Vagina (tissue), 2 donors: Measurements from ENCODE around the gene RPTOR.

Source experiments
- POLR2A ChIP-seq, 2 donors: fragments of 450-650 bp; IDR thresholded peaks; one replicate each; pipeline ENCODE4 v1.6.1; 2017; ENCODE audit warnings: antibody characterized with exemption in 2 of 2, mild to moderate bottlenecking in 2 of 2, moderate library complexity in 2 of 2
- POLR2AphosphoS5 ChIP-seq, 2 donors: sonication (generic); formaldehyde crosslinking; IDR thresholded peaks; one replicate each; pipeline ENCODE4 v1.9.0; 2017; ENCODE audit warnings: antibody characterized with exemption in 2 of 2, mild to moderate bottlenecking in 2 of 2, low read depth in 1 of 2; ENCODE audit not compliant: insufficient read depth in 1 of 2
- TF ChIP-seq, protein P1 (sequence below), 3 experiments: fragments of 450-650 bp in 2 of 3; fragments of 200-600 bp in 1 of 3; sonication (generic) in 1 of 3; IDR thresholded peaks; one replicate each; pipeline ENCODE4 v1.5.1; 2017 to 2019; ENCODE audit warnings: antibody characterized with exemption in 3 of 3, mild to moderate bottlenecking in 2 of 3, moderate library complexity in 2 of 3

DNA sequence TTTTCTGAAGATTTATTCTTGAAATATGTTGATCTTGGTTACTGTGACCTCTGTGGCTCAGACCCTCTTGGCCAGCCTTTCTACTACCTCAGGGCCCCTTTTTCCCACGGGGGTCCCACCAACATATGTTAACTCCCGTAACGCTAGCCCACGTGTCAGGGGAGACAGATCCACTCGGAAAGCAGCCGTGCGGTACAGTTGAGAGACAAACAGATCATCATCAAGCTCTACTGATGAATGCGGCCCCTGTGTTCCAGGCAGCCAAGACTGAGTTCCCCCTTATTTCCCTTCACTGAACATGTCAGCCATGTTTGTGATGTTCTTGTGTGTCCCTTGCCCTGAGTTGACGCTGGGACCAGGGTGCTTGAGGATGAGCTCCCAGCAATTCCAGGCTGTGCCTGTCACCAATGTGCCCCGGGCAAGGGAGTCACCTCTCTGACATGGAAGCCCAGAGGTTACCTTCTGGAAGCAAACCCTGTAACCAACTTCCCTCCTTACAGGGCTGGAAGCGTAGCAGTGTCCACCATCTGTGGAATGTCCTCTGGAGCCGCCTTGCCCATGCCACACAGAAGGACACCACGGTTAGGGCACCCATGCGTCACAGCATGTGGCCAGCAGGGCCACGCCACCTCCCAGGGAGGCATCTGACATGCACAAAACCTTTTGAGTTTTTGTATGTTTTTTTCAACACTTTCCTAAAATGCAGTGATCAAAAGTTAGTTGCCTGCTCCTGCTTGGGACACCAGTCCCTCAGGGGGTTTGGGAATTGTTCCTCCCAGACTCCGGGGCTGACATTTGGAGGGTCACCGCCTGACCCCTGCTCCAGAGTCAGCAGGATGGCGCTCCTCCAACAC, 253.3 kb downstream of the RPTOR start:
- TF ChIP-seq, protein P1, sequence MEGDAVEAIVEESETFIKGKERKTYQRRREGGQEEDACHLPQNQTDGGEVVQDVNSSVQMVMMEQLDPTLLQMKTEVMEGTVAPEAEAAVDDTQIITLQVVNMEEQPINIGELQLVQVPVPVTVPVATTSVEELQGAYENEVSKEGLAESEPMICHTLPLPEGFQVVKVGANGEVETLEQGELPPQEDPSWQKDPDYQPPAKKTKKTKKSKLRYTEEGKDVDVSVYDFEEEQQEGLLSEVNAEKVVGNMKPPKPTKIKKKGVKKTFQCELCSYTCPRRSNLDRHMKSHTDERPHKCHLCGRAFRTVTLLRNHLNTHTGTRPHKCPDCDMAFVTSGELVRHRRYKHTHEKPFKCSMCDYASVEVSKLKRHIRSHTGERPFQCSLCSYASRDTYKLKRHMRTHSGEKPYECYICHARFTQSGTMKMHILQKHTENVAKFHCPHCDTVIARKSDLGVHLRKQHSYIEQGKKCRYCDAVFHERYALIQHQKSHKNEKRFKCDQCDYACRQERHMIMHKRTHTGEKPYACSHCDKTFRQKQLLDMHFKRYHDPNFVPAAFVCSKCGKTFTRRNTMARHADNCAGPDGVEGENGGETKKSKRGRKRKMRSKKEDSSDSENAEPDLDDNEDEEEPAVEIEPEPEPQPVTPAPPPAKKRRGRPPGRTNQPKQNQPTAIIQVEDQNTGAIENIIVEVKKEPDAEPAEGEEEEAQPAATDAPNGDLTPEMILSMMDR (IDR thresholded peaks at IDR 0.05): no peak
- TF ChIP-seq POLR2A (IDR thresholded peaks at IDR 0.05) (no peak), POLR2AphosphoS5 (IDR thresholded peaks at IDR 0.05; ENCODE audit: insufficient read depth in 1 of 2, low read depth in 1 of 2) (no peak)
